T-cell (primary cell): ENCODE data around the gene REEP3. TPM values are rescaled to one million over a fixed set of nuclear protein-coding genes. Genes with fewer than 3 reads are reported as not detected.
"Not testable (repeated sequence)": the region's sequence is repeated elsewhere in the genome, so short reads cannot be mapped to it uniquely, and the experiment has no call there.

Experiments used
- ATAC-seq, 4 experiments: fragments of 200-7000 bp in 3 of 4; fragments of 150-1000 bp in 1 of 4; cut with Tn5 transposase; replicated peaks in 1 of 4; 1 replicate in 3 of 4; 2 replicates in 1 of 4; pipeline ENCODE4 v1.10.0; 2021; ENCODE audit warnings: moderate library complexity in 3 of 4, mild to moderate bottlenecking in 2 of 4, moderate number of reproducible peaks in 1 of 4
- CTCF ChIA-PET, 2 donors: fragments of 300-600 bp; sonication (Branson Sonifier 250); formaldehyde crosslinking; loops; one replicate each; lab custom pipeline; 2022; ENCODE audit warnings: antibody characterized with exemption in 2 of 2; lab: Charles Lee
- POLR2A ChIA-PET, 2 donors: fragments of 300-600 bp; sonication (Branson Sonifier 250); formaldehyde crosslinking; loops; one replicate each; lab custom pipeline; 2022; ENCODE audit warnings: antibody characterized with exemption in 2 of 2; lab: Charles Lee
- DNase-seq, 35 experiments: peaks; one replicate each; pipeline versions ENCODE4 v3.0.0 to v3.0.0-alpha.2; 2013 to 2023
- H3K27ac ChIP-seq: one replicate; pipeline ENCODE4 v1.5.1; 2013; ENCODE audit warnings: low read length
- H3K27me3 ChIP-seq, 2 experiments: replicated peaks in 1 of 2; 1 replicate in 1 of 2; 2 replicates in 1 of 2; pipeline versions ENCODE4 v1.6.1 to v1.7.0; 2013; ENCODE audit warnings: low read length in 1 of 2, mixed read lengths in 1 of 2; ENCODE audit not compliant: control insufficient read depth in 2 of 2, insufficient read depth in 2 of 2; ENCODE audit errors: extremely low read depth in 1 of 2
- H3K36me3 ChIP-seq, 2 donors: 1 replicate in 1 of 2; 2 replicates in 1 of 2; pipeline versions ENCODE4 v1.6.1 to v1.7.0; 2013; ENCODE audit warnings: low read length in 1 of 2; ENCODE audit not compliant: control insufficient read depth in 2 of 2, insufficient read depth in 1 of 2; ENCODE audit errors: extremely low read depth in 1 of 2
- H3K4me1 ChIP-seq, 2 experiments: 1 replicate in 1 of 2; 2 replicates in 1 of 2; pipeline versions ENCODE4 v1.6.1 to v1.7.0; 2013; ENCODE audit warnings: low read length in 2 of 2, mixed read lengths in 1 of 2; ENCODE audit not compliant: insufficient read depth in 2 of 2, control insufficient read depth in 1 of 2; ENCODE audit errors: extremely low read depth in 1 of 2
- H3K4me3 ChIP-seq, 2 donors: 1 replicate in 1 of 2; 2 replicates in 1 of 2; pipeline versions ENCODE4 v1.5.1 to v1.7.0; 2013; ENCODE audit warnings: mild to moderate bottlenecking in 2 of 2, low read length in 1 of 2, moderate library complexity in 1 of 2; ENCODE audit not compliant: control insufficient read depth in 1 of 2; ENCODE audit errors: extremely low read depth in 1 of 2
- H3K9me3 ChIP-seq: 2 replicates; pipeline ENCODE4 v1.7.0; 2013
- H3K27ac Mint-ChIP-seq, 2 donors: one replicate each; pipeline ENCODE4 v1.8.0; 2020 to 2021; ENCODE audit warnings: mild to moderate bottlenecking in 2 of 2, mixed read lengths in 2 of 2
- H3K27me3 Mint-ChIP-seq, 2 donors: one replicate each; pipeline ENCODE4 v1.8.0; 2021 to 2022; ENCODE audit warnings: mixed read lengths in 2 of 2
- H3K36me3 Mint-ChIP-seq: one replicate; pipeline ENCODE4 v1.8.0; 2021; ENCODE audit warnings: mixed read lengths
- H3K4me1 Mint-ChIP-seq, 3 donors: one replicate each; pipeline ENCODE4 v1.8.0; 2020 to 2022; ENCODE audit warnings: mixed read lengths in 3 of 3, mild to moderate bottlenecking in 1 of 3
- H3K4me3 Mint-ChIP-seq, 3 donors: one replicate each; pipeline ENCODE4 v1.8.0; 2020 to 2022; ENCODE audit warnings: mild to moderate bottlenecking in 3 of 3, mixed read lengths in 3 of 3, moderate library complexity in 3 of 3
- H3K9me3 Mint-ChIP-seq, 3 donors: one replicate each; pipeline ENCODE4 v1.8.0; 2020 to 2022; ENCODE audit warnings: mixed read lengths in 3 of 3
- WGBS: methylation state at CpG from one replicate; pipeline ENCODE4 v1.1.5; 2013; ENCODE audit warnings: missing lambda C conversion rate; ENCODE audit not compliant: insufficient coverage; 5-methylcytosine and 5-hydroxymethylcytosine counted together
- total RNA-seq, 35 experiments: library from RNA in 6 of 35; stranded (reverse) in 6 of 35; fragments of 120-200 nt in 1 of 35; gene quantifications; one replicate each; pipeline versions ENCODE4 v1.2.1 to v1.2.4 and lab custom pipeline; 2013 to 2026

Gene REEP3
- total RNA-seq, 5 donors from 2014 or later (not counting 1 experiment from before 2014, with no cell fraction given), result 7.9 to 16.2 (median 9.9) TPM

DNA sequence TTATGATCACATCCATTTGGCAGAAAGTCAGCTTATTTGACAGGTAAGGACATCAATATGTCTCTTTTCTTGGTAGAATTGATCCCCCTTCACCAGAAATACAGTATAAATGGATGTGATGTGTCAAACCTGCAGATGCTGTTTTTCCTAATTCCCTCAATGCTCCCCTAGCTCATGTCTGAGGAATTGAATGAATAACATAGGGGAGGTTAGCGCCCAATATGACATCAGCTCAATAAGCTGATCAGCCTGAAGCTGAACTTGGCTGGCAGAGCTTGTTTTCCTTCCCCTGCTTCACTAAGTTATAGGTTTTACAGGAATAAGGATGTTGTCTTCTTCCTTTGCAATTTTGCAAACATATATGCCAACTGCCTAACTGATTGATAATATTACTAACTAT lies 132.5 kb downstream of the REEP3 start:
- ChIA-PET POLR2A (no interaction called here), CTCF (no interaction called here)
- H3K27me3 Mint-ChIP-seq, result no peaks in the 10 kb centered on the region
- no peak overlapping the region for H3K27ac Mint-ChIP-seq
- Histone ChIP-seq H3K4me3 (no peak overlapping the region), H3K4me1 (no peaks in the 10 kb centered on the region), H3K9me3 (no peaks in the 10 kb centered on the region), H3K27me3 (no peaks in the 10 kb centered on the region), H3K27ac (no peak overlapping the region), H3K36me3 (no peaks in the 10 kb centered on the region)
- H3K36me3 Mint-ChIP-seq, result no peaks in the 10 kb centered on the region
- no peak overlapping the region for H3K4me3 Mint-ChIP-seq
- no peak for DNase-seq
- H3K9me3 Mint-ChIP-seq, result no peaks in the 10 kb centered on the region
- no peaks in the 10 kb centered on the region for H3K4me1 Mint-ChIP-seq
- no peak for ATAC-seq
- no CpG with 5 or more reads among the region's 1 CpG for WGBS

DNA sequence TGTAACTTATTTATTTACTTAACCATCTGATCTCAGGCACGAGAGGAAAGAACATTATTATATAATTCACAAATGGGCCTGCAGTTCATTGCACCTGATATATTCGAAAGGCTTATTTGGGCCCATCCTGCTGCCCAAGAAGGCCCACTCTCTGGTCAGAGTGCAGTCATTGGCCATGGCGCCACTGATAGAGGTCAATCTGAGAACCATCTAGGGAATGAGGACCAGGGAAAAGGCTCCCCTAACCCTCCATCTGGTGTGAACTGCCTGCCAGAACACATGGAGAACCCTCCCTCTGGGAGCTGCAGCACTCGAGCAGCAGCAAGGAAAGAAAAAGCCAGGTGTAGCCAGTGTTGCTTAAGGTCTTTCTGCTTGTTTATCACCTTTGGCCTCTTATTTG lies 136.6 kb downstream of the REEP3 start:
- no peaks in the 10 kb centered on the region for H3K9me3 ChIP-seq
- H3K36me3 Mint-ChIP-seq, result no peaks in the 10 kb centered on the region
- ATAC-seq, result no peak
- H3K27me3 Mint-ChIP-seq, result no peaks in the 10 kb centered on the region
- H3K36me3 ChIP-seq, result no peaks in the 10 kb centered on the region
- H3K27ac Mint-ChIP-seq, result no peak overlapping the region
- H3K4me3 ChIP-seq, result no peak overlapping the region
- DNase-seq, result no peak
- no peaks in the 10 kb centered on the region for H3K4me1 Mint-ChIP-seq
- H3K4me1 ChIP-seq, result no peaks in the 10 kb centered on the region
- no peak overlapping the region for H3K27ac ChIP-seq
- POLR2A ChIA-PET, result interaction anchor here in 1 of 2 donors (0.7 kb wide), 1 partner anchor 1776 kb away, joined by 3 read pairs; no protein-coding TSS in a partner anchor
- H3K9me3 Mint-ChIP-seq, result no peaks in the 10 kb centered on the region
- 80% methylated on average over 1 of the region's 4 CpGs for WGBS
- CTCF ChIA-PET, result no interaction called here
- H3K4me3 Mint-ChIP-seq, result no peak overlapping the region
- H3K27me3 ChIP-seq, result no peaks in the 10 kb centered on the region

DNA sequence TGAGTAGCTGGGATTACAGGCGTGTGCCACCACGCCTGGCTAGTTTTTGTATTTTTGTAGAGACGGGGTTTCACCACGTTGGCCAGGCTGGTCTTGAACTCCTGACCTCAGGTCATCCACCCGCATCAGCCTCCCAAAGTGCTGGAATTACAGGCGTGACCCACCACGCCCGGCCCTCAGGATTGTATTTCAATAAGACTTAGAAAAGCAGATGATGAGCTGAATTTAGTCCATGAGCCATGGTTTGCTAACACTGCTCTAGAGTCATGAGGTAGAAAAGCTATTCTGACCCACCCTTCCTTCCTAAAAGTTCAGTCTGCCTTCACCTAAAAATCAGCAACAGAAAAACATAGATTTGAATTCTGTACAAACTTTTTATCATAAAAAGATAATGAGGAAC lies 139.7 kb downstream of the REEP3 start:
- WGBS, result no CpG with 5 or more reads among the region's 8 CpGs
- H3K9me3 Mint-ChIP-seq, POLR2A ChIA-PET: not testable (repeated sequence)

DNA sequence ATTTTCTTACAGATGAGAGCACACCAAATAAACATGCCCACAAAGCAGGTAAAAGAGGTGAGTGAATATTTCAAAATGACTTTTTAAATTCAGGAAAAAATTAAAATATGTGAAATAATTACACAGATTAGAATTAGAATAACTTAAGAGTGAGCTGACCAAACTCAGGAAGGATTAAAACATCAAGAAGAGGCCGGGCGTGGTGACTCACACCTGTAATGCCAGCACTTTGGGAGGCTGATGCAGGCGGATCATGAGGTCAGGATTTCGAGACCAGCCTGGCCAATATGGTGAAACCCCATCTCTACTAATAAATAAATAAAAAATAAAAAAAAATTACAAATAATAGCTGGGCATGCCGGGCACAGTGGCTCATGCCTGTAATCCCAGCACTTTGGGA lies 140.1 kb downstream of the REEP3 start:
- ATAC-seq, result no peak
- no peaks in the 10 kb centered on the region for H3K9me3 ChIP-seq
- Mint-ChIP-seq H3K4me1 (no peaks in the 10 kb centered on the region), H3K9me3 (no peaks in the 10 kb centered on the region), H3K36me3 (no peaks in the 10 kb centered on the region), H3K27ac (no peak overlapping the region), H3K4me3 (no peak overlapping the region), H3K27me3 (no peaks in the 10 kb centered on the region)
- DNase-seq, result no peak
- no peaks in the 10 kb centered on the region for H3K4me1 ChIP-seq
- no peaks in the 10 kb centered on the region for H3K36me3 ChIP-seq
- no CpG with 5 or more reads among the region's 5 CpGs for WGBS
- H3K4me3 ChIP-seq, result no peak overlapping the region
- ChIA-PET CTCF (no interaction called here), POLR2A (no interaction called here)
- no peak overlapping the region for H3K27ac ChIP-seq
- no peaks in the 10 kb centered on the region for H3K27me3 ChIP-seq

More for the DNA sequence above, 139.7 kb downstream of the REEP3 start:
- H3K4me3 Mint-ChIP-seq, H3K27me3 ChIP-seq, ATAC-seq, DNase-seq, H3K36me3 ChIP-seq, H3K27me3 Mint-ChIP-seq, H3K4me3 ChIP-seq, H3K4me1 ChIP-seq, H3K36me3 Mint-ChIP-seq, H3K9me3 ChIP-seq, H3K4me1 Mint-ChIP-seq, H3K27ac Mint-ChIP-seq, H3K27ac ChIP-seq: not testable (repeated sequence)
- CTCF ChIA-PET, result interaction anchor here in 1 of 2 donors (0.6 kb wide), 1 partner anchor 167 kb away, joined by 7 read pairs; no protein-coding TSS in a partner anchor

DNA sequence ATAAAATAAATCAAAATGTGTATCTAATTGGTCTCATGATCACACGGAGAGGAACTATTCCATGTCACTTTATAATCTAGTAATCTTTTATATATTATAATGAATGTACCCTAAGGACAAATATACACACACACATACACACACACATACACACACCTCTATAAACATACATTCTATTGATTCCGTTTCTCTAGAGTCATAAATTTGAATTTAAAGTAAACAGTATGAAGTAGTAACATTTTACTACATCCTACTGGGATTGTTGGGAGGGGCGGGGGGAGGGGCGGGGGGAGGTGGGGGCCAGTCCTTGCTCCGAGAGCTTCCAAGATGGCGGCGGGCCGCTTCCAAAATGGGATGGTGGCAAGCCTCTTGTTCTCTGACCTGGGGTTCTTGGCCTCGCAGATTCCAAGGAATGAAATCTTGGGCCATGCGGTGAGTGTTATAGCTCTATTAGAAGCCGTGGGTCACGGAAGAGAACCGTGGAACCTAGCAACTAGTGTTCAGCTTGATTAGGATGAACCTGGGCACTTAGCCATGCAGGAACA lies 143.2 kb downstream of the REEP3 start:
- ATAC-seq, result no peak
- H3K4me3 ChIP-seq, result no peak overlapping the region
- H3K27me3 ChIP-seq, result no peaks in the 10 kb centered on the region
- Mint-ChIP-seq H3K4me3 (no peak overlapping the region), H3K4me1 (no peaks in the 10 kb centered on the region), H3K27ac (no peak overlapping the region), H3K36me3 (no peaks in the 10 kb centered on the region), H3K27me3 (no peaks in the 10 kb centered on the region), H3K9me3 (no peaks in the 10 kb centered on the region)
- 98% methylated on average over 5 of the region's 13 CpGs for WGBS
- CTCF ChIA-PET, result no interaction called here
- H3K4me1 ChIP-seq, result no peaks in the 10 kb centered on the region
- POLR2A ChIA-PET, result no interaction called here
- H3K9me3 ChIP-seq, result no peaks in the 10 kb centered on the region
- no peaks in the 10 kb centered on the region for H3K36me3 ChIP-seq
- no peak overlapping the region for H3K27ac ChIP-seq
- no peak for DNase-seq

DNA sequence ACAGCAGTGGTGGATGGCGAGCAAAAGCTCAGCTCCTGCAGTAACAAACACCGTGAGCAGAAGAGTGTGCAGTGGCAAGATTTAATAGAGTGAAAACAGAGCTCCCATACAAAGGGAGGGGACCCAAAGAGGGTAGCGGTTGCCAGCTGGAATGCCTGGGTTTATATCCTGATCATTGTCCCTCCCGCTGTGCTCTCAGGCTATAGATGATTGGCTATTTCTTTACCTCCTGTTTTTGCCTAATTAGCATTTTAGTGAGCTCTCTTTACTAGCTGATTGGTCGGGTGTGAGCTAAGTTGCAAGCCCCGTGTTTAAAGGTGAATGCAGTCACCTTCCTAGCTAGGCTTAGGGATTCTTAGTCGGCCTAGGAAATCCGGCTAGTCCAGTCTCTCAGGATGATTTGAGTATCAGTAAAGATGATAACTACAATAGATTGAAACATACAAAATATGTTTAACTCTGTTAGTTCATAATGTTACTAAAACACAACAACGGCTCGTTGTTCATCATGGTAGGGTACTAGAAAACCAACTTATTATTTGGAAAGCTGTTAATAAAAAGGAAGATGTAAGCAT lies 143.9 kb downstream of the REEP3 start:
- H3K27ac Mint-ChIP-seq, CTCF ChIA-PET, H3K27me3 ChIP-seq, H3K9me3 ChIP-seq, H3K27ac ChIP-seq, H3K4me1 ChIP-seq, POLR2A ChIA-PET, H3K9me3 Mint-ChIP-seq, H3K4me3 Mint-ChIP-seq, H3K27me3 Mint-ChIP-seq, DNase-seq, H3K36me3 ChIP-seq, H3K36me3 Mint-ChIP-seq, ATAC-seq, H3K4me3 ChIP-seq, H3K4me1 Mint-ChIP-seq: not testable (repeated sequence)
- 100% methylated on average over 2 of the region's 10 CpGs for WGBS
